HG03575 (cell line): ENCODE data around the gene CCL23.

ENCODE experiments used
- ATAC-seq: cut with Tn5 transposase; IDR thresholded peaks from one replicate; pipeline ENCODE4 v1.9.1; 2021; ENCODE audit not compliant: unreplicated experiment, insufficient number of reproducible peaks, low FRiP score; ENCODE audit errors: extremely low read depth

CCL23 gene

DNA sequence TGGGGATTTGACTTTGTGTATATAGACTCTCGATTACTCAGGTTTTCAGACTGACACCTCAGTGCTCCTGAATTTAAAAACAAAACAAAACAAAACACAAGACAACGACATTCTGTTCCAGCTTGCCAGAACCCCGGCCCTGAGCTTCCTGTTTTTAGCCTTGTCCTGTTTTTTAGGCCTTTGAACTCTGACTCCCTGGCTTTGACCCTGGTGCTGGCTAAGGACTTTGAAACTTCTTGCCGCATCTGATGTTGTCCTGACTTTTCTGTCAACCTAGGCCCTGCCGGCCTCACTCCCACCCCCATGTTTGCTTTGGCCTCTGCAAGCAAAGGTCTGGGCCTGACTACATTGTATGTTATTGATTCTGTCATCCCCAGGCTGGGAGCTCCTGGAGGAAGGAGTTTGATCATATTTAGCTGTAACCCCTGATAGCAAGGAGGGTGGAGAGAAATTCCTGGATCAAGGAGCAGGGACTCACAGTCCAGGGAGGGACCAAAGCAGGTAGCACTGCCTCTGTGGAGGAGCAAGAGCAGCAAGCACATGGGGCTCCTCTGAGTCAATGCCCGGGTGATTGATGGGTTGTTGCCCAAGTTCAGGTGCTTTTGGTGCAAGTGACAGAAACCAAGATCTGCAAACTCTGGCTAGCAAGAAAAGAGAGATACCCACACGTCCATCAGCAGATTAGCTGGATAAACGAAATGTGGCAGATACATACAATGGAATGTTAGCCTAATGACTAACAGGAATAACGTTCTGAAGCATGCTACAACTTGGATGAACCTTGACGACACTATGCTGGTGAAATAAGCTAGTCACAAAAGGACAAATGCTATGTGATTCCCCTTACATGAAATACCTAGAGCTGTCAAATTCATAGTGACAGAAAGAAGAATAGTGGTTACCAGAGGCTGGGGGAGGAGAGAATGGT, 44.2 kb downstream of the CCL23 start:
- no peak for ATAC-seq

DNA sequence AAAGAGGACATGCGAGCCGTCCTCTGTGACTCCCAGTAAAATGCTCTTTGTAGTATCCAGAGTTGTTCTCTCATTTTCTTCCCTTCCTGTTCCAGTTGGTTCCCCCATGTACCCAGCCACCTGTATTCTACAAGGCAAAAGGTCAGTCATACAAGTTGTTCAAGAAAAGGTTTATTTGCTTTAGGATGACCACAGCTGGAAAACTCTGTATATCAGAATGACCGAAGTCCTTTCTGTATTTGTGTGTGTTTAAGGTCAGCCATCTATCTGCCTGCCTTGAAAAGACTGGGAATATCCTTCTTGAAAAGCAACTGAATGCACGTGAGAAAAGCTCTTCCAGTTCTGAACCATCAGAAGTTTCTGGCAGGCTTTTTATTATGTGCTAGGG, 44.8 kb downstream of the CCL23 start:
- no peak for ATAC-seq

DNA sequence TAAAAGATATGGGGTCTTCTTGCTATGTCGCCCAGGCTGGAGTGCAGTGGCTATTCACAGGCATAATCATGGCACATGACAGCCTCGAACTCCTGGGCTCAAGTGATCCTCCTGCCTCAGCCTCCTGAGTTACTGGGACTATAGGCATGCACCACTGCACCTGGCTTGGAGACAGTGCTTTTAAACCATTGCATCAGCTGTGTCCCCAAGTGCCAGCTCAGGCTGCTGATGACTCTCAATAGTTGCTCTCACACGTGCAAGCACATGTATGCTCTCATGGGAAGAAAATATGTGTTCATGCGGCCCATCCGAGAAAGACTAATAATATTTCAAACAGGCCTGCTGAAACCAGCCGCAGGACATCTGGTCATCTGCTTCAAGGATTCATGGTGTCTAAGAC, 45.2 kb downstream of the CCL23 start:
- no peak for ATAC-seq

DNA sequence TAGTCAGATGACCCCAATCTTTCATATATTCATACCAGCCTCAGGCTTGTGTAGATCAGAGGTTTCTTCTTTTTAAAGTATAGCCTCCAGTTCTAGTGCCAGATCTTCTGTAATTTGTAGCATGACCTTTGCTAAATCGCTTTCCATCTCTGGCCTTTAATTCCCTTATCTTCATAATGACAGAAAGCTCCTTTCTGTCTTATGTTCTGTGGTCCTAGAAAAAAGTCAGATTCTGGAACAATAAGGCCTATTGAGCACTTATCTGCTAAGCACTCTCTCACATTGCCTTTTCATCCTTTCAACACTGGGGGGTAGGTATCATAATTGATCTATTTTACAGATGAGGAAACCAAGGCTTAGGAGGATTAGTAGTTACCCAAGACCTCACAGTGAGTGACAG, 45.7 kb downstream of the CCL23 start:
- ATAC-seq: no peak

DNA sequence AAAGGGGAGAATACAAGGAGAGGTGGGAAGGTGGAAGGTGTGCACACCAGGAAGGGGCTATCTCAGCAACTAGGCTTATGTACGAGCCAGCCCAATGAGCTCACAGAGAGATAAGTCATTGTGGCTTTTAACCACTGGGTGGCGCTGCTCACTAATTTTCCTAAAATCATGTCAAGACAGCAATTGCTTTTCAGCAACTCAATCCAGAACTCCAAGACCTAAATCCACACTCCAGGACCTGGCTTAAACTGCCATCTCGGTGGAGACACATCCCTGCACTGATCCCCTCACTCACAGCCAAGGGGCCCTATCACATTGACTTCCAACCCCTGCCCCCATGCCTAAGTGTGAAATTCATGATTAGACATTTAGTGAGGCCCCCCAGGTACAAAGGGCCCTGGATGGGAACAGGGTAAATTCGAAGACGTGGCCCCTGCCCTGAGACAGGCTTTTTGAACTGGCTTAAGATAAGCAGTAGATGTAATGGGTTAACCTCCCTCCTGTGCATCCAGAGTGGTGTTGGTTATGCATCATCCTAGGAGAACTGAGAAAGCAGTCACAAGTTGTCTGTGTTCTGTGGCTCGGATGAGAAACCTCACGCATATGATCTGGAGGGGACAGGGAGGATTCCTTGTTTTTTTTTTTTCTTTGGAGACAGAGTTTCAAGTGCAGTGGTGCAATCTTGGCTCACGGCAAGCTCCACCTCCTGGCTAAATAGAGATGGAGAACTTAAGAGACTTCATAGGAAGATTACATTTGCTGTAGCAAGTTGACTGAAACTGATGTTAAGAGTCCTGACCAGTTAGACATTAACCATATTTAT, 48.0 kb downstream of the CCL23 start:
- no peak for ATAC-seq

DNA sequence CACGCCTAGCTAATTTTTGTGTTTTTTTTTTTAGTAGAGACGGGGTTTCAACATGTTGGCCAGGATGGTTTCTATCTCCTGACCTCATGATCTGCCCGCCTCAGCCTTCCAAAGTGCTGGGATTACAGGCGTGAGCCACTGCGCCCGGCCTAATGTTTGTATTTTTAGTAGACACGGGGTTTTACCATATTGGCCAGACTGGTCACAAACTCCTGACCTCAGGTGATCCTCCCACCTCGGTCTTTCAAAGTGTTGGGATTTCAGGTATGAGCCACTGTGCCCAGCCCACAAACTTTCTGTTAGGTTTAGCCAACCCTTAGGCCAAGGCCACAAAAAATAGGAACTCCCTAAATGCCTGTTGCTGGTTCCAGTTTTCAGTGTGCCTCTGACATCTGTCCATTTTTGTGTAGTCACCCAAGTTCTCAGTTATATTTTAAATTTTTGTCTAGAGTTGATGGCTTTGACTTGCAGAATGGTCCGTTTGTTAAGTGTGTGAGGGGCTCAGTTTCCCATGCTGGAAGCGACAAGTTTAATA, 49.2 kb downstream of the CCL23 start:
- no peak for ATAC-seq

DNA sequence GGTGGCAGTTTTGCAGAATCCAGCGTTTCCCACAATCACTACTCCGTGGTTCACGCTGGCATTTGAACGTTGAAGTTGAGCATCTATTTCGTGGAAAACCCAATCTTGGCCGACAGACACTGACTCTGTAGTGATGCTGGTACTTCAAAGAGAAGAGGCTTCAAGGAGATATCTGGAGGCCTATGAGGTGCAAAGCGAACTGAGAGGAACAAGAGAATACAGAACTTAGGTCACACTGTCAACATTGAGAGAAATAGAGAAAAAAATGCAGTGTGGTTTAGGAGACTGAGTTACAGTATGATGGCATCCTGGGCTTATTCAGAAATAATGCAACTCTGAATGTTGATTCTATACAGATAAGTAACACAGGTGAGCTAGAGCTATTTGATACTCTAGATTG, 52.5 kb downstream of the CCL23 start:
- no peak for ATAC-seq

DNA sequence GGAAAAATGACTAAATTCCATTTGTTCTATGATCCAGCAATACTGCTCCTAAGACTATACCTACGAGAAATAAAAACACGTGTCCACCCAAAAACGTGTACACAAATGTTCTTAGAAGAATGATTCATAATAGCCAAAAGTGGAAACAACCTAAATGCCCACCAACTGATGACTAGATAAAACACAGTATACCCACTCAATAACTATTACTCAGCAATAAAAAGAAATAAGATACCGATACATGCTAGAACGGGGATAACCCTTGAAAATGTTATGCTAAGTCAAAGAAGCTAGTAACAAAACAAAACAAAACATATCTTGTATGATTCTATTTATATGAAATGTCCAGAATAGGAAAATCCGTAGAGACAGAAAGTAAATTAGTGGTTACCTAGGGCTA, 54.1 kb downstream of the CCL23 start:
- ATAC-seq: no peak
